Stomach (tissue), 4 donors: ENCODE data around the gene CIAO3.

Source experiments
- POLR2A ChIP-seq, 4 donors: fragments of 450-650 bp; IDR thresholded peaks; one replicate each; pipeline ENCODE4 v1.6.1; 2016; ENCODE audit warnings: antibody characterized with exemption in 4 of 4, control low read depth in 2 of 4, mild to moderate bottlenecking in 1 of 4, moderate library complexity in 1 of 4
- TF ChIP-seq, protein P1 (sequence below), 7 experiments: fragments of 450-650 bp in 4 of 7; fragments of 200-600 bp in 3 of 7; sonication (generic) in 3 of 7; IDR thresholded peaks; one replicate each; pipeline ENCODE4 v1.5.1; 2016 to 2019; ENCODE audit warnings: antibody characterized with exemption in 7 of 7, control low read depth in 2 of 7, mild to moderate bottlenecking in 1 of 7

DNA sequence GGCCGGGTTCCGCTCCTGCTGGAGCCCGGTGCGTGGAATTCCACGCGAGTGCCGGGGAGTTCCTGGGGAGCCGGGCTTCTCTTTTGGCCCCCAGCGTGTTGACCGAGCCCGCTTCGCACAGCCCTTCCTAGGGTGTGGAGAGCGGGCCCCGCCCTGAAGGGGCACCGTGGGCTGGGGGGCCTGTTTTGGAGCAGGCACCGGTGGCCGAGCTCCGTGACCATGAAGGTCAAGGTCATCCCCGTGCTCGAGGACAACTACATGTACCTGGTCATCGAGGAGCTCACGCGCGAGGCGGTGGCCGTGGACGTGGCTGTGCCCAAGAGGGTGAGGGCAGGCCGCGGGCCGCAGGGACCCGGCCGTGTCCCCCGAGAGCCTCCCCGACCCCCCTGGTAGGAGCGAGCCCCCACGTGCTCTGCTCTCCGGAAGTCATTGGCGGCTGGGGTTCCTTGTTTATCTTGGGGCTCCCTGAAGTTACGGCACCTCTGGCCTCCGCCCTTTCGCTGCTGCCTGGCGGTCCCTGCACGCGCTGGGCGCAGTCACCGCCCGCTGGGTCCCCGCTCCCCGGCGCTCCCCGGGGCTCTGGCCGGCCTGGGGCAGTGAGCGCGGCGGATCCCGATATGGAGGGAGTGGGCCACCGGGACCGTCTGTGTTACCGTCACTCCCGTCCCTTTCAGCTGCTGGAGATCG is 13.4 kb downstream of the CIAO3 start:
- TF ChIP-seq, protein P1, sequence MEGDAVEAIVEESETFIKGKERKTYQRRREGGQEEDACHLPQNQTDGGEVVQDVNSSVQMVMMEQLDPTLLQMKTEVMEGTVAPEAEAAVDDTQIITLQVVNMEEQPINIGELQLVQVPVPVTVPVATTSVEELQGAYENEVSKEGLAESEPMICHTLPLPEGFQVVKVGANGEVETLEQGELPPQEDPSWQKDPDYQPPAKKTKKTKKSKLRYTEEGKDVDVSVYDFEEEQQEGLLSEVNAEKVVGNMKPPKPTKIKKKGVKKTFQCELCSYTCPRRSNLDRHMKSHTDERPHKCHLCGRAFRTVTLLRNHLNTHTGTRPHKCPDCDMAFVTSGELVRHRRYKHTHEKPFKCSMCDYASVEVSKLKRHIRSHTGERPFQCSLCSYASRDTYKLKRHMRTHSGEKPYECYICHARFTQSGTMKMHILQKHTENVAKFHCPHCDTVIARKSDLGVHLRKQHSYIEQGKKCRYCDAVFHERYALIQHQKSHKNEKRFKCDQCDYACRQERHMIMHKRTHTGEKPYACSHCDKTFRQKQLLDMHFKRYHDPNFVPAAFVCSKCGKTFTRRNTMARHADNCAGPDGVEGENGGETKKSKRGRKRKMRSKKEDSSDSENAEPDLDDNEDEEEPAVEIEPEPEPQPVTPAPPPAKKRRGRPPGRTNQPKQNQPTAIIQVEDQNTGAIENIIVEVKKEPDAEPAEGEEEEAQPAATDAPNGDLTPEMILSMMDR (IDR thresholded peaks at IDR 0.05), result no peak
- no peak for TF ChIP-seq POLR2A (IDR thresholded peaks at IDR 0.05)
